Stimulated activated CD8-positive, alpha-beta memory T cell treated with anti-CD3 and anti-CD28 coated beads, Interleukin-15, amount 100 ng/mL, for 48 hours (primary cell): Measurements from ENCODE around the gene RALGPS1.

ENCODE experiments used
- DNase-seq, 2 donors: peaks; one replicate each; pipeline ENCODE4 v3.0.0-alpha.2; 2020; ENCODE audit warnings: low read depth in 2 of 2

Gene RALGPS1

GRCh38 chr9:127053057-127053821 lies 138.7 kb downstream of the RALGPS1 start:
- DNase-seq = no peak

DNA sequence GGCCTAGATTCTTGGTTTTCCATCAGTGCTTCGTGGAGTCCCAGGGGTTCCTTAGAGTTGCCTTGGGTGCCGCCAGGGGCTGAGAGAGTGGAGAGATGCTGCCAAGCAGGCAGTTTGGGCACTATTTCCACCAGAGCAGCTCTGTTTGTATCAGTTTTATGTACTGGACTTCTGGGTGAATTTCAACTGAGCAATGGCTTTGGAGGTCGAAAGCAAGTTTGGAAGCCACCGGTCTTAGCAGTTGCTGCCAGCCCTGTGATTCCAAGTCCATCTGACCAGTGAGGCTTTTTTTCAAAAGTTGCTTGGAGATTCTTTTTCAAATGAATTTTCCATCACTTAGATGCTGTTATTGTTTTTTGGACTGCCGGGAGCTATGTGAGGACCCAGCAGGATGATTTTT lies 139.4 kb downstream of the RALGPS1 start:
- DNase-seq = no peak

- DNase-seq = no peak
Observed at GRCh38 chr9:127055745-127056402, 141.3 kb downstream of the RALGPS1 start.

- DNase-seq = no peak
Observed at GRCh38 chr9:127056446-127056845, 141.9 kb downstream of the RALGPS1 start.

DNA sequence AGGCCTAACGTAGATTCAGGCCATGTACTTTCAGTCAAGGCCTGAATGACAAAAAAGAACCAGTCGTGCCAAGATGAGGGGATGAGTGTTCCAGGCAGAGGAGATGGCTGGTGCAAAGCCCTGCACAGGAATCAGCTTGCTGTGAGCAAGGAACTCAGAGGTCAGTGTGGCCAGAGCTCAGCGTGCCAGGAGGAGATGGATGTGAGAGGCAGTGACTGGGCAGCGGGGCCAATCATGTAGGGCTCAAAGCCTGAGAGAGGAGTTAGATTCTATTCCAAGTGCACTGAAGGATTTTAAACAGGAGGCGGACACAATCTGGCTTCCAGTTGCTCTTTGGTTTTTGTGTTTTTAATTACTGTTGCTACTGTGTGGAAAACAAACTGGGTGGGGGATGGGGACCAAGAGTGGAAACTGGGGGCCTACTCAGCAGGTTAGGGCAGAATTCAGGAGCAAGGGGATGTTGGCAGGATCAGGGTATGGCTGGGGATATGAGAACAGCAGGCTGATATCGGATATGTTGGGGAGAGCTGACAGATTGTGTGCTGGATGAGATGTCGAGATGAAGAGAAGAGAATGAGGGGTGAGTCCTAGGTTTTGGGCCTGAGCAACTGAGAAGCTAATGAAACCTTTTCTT lies 143.5 kb downstream of the RALGPS1 start:
- DNase-seq = no peak

GRCh38 chr9:127058645-127059021 lies 144.1 kb downstream of the RALGPS1 start:
- no peak for DNase-seq

- DNase-seq = no peak
Observed at GRCh38 chr9:127059030-127059429, 144.4 kb downstream of the RALGPS1 start.

DNA sequence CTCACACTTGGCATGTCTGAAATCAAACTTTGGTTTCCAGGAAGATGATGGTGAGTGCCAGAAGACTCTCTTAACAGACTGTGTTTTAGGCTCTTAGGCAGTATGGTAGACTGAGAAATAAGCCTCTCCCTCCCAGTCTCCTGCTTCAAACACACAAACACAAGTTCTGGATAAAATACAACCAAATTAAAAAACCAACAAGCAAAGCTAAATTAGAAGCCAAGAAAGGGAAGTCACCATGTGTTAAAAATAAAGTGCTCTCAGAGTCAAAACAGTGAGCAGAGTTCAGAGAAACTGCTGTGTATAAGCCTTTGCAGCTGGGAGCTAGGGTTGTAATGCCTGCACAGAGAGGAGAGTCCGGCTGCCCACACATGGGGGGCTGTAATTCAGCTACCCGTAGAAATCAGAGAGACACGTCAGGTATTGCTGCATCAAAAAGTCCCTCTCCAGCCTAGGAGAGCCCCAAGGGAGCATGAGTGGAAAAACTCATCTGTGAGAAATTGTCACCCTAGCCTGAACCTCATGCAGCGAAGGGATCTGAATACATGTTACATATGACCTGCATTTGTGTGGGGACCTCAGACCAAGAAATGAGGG lies 145.3 kb downstream of the RALGPS1 start:
- no peak for DNase-seq

- DNase-seq = no peak
Observed at GRCh38 chr9:127061411-127061810, 146.8 kb downstream of the RALGPS1 start.

DNA sequence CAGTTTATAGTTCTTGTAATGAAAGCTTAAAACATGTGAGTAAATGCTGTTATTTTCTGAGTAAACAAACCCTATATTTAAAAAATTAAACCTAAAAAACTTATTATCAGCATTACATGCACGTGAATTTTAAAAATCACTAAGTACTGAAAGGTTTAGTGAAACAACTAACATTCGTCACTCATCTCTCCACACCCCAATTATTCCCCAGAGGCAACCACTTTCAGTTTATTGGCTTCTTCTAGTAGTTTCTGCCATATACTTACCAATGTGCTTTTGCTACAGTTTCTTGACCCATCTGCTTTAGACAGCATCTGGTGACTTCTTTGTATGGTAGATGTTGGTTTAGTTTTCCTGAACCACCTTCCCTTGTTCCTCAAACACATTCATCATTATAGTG lies 149.8 kb downstream of the RALGPS1 start:
- DNase-seq = no peak

DNA sequence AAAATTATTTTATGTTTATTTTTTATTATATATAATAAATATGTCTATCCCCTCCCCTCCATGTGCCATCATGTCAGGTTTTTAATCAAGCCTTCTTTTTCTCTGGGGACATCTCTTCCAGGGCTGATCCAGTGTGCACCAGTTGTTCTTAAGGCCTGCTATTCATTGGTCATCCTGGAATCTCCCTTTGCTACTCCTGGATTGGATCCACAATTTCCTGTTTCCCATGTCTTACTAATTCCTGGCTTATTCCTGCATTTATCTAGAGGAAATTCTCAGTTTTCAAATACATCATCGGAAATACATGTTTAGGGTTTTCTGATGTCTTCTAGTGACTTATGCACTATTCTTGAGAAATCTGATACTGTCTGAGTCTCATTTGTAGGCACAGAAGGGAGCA lies 151.0 kb downstream of the RALGPS1 start:
- no peak for DNase-seq

DNA sequence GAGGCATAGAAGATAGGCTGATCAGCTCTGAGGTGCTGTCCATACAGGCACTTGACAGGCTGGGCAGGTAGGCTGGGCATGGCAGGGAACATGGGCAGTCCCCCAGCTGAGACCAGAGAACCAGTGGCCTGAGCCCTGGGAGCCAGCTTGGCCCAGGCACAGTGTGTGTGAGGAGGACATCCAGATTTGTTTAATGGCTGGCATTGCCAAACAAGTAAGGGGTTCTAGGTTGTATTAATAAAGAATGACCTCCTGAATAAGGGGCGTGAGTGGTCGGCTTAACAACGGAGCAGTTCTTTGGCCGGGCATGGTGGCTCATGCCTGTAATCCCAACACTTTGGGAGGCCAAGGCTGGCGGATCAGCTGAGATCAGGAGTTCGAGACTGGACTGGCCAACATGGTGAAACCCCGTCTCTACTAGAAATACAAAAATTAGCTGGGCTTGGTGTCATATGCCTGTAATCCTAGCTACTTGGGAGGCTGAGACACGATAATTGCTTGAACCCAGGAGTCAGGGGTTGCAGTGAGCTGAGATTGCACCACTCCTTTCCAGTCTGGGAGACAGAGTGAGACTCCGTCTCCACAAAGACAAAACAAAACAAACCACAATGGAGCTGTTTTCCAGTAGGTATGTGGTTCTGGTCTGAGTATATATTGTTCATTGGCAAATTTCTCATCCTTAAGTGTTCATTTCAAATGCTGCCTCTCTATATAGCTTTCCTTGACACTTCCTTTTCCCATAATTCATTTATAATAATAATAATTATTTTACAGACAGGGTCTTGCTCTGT lies 151.7 kb downstream of the RALGPS1 start:
- DNase-seq = no peak

GRCh38 chr9:127066851-127067136 lies 152.2 kb downstream of the RALGPS1 start:
- DNase-seq = no peak

DNA sequence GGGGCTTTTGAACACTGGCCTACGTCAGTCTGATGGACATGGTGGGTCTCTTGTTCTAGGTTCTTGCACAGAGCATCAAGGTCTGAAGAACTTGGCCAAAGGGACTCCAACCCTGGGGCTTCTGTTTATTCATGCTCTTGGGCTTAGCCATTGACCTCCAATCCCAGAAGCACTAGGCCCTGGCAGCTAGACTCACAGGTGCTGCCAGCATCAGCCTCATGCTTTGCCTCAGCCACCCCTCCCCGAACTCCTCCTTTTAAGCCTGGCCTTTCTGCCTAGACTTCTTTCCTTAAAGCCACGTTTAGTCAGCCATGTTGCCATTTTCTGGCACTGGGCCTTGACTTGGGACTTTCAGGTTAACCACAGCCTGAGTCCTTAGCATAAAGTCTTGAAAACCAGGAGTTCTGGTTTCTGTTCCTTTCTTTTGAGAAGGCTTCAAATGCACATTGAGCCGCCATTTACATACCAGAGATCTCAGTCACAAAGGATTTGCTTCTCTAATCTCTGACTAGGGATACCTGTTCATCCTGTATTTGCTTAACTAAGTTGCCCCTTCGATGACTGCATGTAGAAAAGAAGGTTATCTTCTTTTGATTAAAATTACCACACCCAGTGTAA lies 153.1 kb downstream of the RALGPS1 start:
- no peak for DNase-seq

DNA sequence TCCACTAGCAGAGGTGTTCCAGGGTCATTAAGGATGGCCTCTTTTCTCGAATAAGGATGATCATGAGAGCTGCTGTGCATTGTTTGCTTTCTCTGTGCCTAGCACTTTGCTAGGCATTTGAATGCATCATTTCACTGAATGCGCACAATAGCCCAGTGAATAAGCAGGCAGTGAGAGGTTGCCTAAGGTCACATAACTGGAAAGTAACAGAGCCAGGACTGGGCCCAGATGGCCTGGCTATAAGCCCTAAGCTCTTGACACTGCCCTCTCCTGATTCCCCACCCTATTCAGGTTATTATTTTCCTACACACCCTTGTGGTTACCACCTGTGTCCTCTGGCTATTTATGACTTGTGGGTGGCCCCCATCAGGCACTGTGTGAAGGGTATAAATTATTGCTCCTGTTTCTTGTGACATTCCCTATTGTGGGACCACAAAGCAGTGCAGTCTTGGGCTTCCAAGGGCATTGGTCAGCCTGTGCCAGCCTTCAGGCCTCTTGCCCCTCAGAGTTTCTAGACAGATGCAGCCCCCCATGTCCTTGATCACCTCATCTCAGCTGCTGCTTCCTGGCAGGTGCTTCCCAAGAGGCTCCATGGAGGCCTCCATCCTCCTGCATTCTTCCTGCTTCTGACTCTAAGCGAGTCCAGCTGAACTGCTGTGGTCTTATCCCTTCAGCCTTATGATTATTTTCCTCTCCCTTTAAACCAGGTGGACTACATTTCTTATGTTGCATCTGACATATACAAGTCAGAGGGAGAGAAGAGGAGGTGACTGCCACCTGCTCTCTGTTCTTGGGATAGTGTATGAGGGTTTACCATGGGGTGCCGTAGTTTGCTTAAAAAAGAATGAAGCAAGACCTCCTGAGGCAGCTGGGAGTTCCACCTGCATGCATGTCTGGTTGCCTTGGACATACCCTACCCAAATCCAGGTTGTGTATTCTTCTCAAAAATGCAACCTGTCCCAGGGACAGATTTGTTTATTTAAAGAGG lies 160.3 kb downstream of the RALGPS1 start:
- DNase-seq = no peak

DNA sequence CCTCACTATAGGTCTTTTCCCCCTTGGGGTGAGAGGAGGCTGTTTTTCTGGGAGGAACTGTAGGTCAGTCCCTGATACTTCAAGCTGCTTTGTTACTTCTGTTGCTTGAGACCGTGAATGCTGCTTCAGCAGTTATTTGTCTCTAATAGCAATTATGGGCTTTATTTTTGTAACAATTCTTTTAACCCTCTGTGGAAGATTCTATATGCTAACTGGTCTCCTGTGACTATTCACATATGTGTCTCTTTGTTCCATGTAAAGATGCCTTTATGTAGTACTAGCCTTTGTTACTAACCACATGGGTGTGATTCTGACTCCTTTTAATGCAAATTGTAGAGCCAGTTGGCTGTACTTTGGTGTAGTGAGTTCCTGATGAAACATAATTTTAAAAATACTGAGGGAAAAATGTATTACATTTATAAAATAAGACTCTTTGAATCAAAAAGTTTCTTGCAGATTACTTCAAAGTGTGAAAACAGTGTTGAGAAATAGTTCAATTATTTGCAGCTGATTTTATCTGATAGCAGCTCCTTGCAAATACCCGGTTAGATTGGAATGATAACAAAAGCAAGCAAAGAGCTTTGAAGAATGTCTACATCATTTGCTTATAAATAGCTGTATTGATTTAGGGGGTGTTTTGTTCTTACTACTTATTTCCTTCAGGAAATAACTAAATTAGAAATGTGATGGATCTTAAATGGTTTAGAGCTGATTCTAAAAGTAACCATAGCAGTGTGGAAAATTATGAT lies 161.2 kb downstream of the RALGPS1 start:
- DNase-seq = no peak

DNA sequence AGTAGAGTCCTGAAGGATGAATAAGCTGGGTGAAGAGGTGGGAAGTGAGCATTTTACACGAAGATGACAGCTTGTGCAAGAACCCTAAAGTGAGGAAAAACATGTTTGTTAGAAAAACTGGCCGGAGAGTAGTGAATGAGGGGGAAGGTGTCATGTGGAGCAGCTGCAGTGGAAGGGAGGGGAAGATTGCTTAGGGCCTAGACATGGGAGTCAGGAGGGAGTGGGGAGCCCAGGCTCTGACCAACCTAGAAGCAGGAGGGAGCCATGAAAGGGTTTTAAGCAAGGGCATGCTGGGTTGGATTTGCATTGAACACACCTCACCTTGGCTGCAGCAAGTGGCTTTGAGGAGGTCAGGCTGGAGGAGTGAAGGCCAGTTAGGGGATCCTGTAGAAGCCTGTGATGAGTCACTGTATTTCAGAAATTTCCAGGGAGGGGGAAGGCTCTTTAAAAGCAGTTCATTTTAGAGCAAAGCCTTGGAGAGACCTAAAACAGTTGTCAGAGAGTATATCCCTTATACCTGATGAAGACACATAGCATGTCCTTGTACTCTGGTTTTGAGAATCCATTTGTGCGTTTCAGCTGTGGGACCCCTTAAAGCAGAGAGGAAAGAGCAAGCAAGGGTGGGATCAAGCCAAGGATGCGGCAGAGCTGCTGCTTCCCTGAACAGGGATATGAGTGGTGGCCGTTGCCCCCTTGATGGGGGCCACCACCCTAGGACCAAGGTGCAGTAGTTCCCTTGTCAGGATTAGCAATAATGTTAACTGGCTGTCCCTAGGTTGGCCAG lies 162.5 kb downstream of the RALGPS1 start:
- no peak for DNase-seq

DNA sequence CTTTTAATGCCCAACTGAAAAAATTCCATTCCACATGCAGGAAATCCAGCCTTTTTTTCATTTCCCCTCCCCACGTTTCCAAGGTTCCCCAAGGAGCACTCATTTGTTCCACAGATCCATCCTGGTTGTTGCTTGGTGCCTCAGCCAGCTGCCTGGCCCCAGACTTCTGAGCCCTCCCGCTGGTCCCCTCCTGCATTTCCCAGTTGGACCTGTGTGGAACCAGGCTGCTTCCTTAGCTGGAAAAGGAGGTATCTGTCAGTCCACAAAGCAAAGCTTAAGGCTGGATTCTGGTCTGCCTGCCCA lies 163.0 kb downstream of the RALGPS1 start:
- no peak for DNase-seq

GRCh38 chr9:127078336-127078735 lies 163.8 kb downstream of the RALGPS1 start:
- no peak for DNase-seq
